SKM-1 treated with dmso at 0.1 percent for 144 hours (cell line): ENCODE measurements around the gene TTC19.
"Not testable (repeated sequence)": the region's sequence is repeated elsewhere in the genome, so short reads cannot be mapped to it uniquely, and the experiment has no call there.

Experiments
- DNase-seq: peaks from one replicate; lab custom pipeline; 2025; ENCODE audit not compliant: unreplicated experiment; lab: John Stamatoyannopoulos, UW

The TTC19 gene

DNA sequence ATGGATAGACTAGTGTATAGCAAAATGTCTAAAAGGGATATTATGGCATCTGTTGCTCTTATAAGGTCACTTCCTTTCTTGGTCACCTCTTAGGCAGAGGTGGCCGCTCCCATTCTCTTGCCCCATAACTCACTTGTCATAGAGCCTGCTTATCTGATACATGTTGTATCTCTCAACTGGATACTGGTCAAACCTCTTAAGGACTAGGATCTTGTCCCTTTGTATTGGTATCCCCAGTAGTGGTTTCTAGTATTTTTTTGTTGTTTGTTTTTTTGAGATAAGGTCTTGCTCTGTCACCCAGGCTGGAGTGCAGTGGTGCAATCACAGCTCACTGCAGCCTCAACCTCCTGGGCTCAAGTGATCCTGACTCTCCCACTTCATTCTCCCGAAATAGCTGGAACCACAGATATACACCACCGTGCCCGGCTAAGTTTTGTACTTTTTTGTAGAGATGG, 27.1 kb upstream of the TTC19 start:
- no peak for DNase-seq

DNA sequence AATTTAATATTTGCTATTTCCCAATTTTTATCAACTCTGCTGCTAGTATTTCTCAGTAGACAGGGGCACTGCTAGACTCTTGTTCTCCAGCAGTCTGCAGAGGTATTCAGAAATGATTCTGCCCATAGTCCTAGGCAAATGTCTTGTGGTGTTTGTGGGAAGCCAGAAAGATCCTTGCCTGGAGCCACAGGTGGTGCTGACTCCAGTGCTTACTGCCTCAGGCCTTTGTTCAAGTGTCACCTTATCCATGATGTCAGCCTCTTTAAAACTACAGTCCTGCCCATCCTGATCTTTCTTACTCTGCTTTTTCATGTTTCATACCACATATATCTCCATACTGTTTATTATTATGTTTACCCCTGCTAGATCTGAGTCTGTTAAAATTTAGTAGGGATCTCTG, 26.6 kb upstream of the TTC19 start:
- DNase-seq: no peak

DNA sequence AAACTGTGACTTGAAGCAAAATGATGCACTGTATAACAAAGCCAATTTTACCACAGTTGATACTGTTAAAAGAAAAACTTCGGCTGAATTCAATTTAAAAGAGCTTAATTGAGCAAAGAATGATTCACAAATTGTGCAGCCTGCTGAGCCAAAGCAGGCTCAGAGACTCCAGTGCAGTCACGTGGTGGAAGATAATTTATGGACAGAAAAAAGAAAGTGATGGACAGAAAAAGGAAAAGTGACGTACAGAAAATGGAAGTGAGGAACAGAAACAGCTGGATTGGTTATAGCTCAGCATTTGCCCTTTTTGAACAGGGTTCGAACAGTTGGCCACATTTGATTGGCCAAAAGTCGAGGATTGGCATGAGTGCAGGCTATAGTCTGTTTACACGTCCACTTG, 25.8 kb upstream of the TTC19 start:
- no peak for DNase-seq

DNA sequence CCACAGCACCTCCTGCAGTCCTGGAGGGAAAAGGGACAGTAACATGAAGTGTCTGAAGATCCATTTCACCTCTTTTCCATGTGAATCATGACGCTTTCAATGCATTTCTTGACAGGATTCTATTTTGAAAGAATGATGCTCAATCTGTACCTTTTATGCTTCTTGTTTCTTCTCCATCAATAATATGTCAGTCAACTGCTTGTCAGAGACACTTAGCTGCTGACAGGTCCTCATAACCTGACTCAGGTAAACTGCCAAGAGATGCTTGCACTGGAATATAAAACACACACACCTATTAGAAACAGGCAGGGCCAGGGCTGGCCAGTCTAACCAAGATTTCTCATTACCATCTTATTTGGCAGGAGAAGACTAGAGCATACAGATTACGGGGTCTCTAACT, 21.7 kb upstream of the TTC19 start:
- no peak for DNase-seq

DNA sequence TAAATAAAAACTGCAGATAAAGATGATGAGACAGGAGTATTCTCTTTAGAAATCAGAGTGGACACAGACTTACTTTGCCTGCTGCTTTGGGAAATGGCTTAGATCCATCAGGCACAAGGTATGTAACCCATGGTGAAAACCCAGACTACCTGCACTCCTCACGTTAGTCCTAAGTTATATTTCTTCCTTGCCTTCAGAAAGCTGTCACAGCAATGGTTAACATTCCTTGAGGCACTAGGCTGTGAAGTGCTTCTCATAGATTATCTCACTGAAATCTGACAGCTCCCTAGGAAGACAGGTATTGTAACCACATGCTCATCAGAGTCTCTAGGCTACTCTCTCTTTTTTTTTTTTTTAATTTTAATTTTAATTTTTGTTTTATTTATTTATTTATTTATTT, 21.0 kb upstream of the TTC19 start:
- no peak for DNase-seq

DNA sequence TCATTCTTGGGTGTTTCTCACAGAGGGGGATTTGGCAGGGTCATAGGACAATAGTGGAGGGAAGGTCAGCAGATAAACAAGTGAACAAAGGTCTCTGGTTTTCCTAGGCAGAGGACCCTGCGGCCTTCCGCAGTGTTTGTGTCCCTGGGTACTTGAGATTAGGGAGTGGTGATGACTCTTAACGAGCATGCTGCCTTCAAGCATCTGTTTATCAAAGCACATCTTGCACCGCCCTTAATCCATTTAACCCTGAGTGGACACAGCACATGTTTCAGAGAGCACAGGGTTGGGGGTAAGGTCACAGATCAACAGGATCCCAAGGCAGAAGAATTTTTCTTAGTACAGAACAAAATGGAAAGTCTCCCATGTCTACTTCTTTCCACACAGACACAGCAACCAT, 20.6 kb upstream of the TTC19 start:
- not testable (repeated sequence) for DNase-seq

DNA sequence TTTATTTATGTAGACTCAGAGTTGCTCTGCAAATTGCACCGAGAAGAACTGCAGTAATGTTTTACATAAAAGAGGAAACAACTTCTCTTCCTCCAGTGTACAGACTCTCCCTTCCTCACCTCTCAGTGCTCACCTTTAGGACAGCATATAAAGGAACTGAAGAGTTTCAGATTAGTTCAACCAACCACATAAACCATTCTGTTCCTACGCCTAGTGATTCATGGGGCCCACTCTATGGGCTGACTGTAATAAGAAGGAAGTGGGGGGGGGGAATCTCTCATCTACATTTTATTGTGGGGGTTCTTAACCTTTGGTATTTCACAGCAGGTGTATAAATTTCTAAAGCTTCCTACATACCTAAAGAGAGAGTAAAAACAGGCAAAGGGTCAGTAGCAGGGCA, 18.4 kb upstream of the TTC19 start:
- no peak for DNase-seq

DNA sequence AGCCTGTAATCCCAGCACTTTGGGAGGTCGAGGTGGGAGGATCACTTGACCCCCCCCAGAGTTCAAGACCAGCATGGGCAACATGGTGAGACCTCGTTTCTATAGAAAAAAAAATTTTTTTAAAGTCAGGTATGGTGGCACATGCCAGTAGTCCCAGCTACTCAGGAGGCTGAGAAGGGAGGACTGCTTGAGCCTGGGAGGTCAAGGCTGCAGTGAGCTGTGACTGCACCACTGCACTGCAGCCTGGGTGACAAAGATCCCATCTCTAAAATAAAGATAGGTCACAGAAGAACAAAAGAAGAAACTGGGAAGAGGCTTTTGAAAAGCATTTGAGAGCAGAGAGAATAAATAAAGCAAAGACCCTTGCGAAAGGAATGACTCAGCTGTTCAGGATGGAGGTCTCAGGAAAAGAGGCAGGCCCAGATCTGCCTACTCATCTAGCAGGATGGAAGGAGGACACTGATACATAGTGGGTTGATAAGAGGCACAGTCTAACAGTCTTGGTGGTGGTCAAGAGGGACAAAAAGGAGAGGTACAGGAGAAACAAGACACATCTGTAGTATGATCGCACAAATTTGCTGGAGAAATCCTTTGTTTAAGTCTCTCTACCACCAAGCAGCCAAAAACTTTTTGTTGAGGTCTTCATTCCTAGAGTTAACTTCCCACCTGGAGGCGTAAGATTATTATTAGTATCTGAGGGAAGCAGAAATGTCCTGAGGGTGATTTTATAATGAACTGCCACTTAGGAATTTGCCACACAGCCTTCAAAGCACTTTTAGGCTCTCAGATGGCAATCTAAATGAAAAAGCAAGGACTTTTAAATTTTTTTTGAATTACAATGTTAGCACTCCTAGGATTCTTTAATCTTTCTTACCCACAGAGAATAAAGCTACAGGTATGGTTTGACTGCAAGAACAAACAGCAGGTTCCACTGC, 17.7 kb upstream of the TTC19 start:
- DNase-seq: no peak

DNA sequence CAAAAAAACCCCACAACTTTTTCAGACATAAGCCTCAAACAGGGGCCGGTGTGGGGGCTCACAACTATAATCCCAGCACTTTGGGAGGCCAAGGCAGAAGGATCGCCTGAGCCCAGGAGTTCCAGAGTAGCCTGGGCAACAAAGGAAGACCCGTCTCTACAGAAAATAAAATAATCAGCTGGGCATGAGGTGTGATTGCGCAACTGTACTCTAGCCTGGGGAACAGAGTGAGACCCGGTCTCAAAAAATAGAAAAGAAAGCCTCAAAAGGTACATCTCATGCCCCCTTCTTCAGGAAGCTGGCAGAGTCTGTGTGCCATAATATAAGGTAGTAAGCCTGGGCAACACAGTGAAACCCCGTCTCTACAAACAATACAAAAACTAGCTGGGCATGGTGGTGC, 3.3 kb upstream of the TTC19 start:
- DNase-seq: no peak

DNA sequence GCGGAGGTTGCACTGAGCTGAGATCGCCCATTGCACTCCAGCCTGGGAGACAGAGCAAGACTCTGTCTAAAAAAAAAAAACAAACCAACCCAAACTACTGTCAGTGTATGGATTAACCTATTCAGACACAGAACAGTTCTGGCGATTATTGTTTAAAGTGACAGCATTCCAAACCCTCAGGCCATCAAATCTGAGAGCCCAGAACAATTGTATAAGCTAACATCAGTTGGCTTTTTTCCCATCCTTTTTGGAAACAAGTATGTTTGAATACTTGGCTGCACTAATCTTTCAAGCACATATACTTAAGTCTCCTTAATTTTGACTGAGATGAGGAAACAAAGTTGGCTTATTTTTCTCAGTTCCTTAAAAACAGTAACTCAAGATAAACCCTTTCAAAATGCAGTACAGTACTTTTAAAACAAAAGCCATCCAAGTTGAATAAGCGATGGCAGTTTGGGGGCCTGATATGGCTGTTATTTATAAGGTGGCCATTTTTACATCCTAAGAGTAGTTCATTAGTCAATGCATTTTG, 1.5 kb upstream of the TTC19 start:
- DNase-seq: peak; percentile 57

DNA sequence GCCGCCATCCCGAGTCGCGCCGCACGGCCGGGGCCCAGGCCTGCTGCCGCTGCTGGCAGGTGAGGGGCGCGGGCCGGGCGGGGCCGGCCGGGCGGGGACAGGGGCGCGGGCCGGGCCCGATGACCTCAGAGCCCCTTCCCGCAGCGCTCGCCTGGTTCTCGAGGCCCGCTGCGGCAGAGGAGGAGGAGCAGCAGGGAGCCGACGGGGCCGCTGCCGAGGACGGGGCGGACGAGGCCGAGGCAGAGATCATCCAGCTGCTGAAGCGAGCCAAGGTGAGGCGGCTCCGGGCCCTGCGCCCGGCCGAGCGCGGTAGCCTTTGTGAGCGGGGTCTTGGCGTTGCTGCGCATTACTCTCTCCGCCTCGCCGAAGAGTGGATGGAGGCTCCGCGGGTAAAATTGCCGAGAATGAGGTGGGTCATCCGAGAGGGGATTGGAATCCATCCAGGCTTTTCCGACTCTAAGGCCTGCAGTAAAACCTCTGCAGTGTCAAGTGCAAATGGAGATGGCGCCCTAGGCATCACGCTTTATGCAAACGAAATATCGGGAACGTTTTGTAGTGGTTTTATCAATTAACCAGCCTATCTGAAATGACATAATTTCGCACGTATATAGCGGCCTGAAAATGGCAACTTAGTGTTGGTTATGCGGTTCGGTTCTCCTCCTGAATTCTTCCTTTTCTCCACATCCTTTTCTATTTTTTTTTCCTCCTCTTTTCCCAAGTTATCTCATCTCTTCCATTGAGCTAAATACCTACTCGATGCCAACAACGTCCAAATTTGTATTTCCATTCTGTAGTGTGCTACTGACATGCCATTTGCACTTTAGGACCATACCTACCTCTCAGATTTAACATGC, 577 bp downstream of the TTC19 start:
- no peak for DNase-seq

DNA sequence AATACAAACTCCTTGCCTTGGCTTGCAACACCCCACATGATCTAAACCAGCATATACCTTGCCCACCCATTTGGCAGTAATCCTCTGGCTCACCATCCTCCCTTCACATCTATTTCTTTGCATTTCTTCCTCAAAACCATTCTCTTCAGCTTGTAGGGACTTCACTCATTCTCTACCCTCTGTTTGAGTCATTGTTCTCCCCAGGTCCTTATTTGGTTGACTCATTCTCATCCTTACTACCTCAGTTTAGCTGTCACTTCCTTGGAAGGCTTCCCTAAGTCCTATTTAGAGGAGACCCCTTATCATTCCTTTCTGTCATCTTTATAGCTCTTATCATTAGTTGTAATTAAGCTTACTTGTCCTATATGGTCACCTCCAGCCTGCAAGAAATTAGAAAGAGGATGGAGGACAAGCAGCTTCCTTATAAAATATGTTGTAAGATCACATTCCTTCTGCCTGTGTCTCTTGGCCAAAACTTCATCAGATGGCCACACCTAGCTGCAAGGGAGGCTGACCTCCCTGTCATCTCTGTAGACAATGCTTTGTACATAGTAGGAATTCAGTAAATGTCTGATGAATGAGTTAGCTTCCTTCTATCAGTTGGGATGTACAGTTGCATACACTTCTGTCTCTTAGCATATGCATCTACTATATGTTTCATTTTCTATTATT, 1.7 kb downstream of the TTC19 start:
- no peak for DNase-seq

DNA sequence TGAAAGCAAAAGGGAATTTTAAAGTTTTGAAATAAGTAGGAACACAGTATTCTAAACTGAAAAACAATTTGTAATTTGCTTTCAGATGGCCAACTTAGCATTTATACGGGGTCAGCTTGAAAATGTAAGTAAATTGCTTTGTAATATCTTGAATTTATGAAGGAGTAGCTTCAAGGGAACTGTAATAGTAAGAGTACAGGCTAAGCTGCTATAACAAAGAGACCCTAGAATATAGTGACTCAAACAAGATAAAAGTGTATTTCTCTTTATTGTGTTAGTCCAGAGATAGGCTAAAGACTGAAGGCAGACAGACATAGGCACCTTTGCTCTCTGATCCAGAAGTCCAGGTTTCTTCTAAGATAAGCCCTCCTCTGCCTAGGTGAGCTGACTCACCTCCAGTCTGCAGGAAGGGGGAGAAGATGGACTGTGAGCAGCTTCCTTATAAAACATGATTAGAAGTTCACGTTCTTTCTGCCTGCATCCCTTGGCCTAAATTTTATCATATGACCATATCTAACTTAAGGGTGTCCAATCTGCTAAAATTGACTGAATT, 3.2 kb downstream of the TTC19 start:
- DNase-seq: no peak

DNA sequence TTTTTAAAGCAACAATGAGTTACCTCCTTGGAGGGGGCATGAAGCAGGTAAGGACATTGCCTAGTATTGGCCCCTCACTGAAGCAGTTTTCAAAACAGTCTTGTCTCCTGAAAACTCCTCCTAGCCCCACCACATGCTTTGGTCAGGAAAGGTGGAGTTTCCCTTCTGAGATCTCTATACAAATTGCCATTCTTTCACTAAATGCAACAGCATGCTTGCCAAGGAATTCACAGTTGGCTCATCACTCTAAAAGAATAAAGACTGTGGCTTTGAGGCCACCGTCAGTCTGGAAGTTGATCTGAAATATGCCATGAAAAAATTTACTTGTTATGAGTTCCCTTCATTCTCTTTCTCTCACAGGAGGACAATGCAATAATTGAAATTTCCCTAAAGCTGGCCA, 4.2 kb downstream of the TTC19 start:
- DNase-seq: no peak

DNA sequence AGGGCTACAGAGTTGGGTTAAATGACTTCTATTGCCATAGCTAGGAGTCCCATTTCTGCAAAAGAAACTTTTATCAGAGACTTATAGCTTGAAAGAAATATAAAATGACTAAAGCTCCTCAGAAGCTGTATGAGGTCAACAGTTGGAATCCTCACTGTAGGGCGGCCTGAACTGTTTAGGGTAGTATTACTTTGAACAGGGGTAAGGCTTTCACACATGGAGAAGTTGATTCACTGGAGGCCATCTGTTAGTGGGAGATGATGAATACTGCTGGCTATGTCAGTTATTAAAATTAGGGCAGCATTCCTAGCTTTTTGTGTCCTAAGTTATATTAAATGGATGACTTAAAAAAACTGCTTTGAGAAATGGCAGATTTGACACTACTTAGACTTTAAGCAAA, 6.0 kb downstream of the TTC19 start:
- DNase-seq: no peak

DNA sequence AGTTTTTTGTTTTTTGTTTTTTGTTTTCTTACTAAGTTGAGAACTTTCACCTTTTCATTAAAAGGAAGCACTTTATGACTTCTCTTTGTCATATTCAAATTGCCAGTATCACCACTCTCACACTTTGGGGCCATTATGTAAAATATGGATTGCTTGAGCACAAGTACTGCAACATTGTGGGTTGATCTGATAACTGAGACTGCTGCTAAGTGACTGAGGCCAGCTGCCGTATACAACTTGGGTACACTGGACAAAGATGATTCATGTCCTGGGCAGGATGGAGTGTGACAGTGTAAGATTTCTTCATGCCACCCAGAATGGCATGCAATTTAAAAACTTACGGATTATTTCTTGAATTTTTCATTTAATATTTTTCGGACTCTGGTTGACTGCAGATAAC, 7.8 kb downstream of the TTC19 start:
- no peak for DNase-seq

DNA sequence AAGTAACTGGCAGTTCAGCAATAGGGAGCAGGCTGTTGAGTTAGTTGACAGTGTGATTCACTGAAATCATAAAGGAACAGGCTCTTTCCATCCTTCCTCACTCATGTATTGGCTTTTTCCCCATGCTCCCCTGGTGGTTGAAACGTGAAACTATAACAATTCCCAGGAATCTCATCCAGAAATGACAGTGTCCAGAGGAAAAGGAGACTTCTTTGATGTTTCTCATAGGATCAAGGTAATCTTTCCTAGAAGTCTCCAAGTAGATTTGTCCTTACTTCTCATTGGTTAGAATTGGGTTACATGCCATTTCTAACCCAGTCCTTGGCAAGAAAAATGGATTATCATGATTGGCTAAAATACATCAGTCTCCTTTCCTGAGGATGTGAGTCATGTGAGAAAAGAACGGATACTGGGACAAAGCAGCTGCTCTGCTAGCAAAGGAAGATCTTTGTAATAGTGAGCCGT, 14.4 kb downstream of the TTC19 start:
- DNase-seq: no peak

DNA sequence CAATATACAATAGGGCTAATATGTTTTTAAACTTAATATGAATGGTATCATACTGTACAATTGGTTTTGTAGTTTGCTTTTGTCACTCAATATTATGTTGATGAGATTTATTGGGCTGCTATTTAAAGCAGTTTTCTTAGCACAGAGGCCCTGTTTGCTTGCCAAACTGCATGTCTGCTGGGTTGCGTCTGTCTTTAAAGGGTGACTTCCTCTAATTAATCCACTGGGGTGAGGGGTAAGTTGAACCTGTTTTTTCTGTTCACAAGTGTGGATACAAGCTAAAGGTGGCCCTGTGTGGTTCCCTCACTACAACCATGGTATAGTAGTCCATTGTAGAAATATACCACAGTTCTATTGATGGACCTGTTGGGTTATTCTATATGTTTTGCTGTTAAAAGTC, 19.7 kb downstream of the TTC19 start:
- no peak for DNase-seq

DNA sequence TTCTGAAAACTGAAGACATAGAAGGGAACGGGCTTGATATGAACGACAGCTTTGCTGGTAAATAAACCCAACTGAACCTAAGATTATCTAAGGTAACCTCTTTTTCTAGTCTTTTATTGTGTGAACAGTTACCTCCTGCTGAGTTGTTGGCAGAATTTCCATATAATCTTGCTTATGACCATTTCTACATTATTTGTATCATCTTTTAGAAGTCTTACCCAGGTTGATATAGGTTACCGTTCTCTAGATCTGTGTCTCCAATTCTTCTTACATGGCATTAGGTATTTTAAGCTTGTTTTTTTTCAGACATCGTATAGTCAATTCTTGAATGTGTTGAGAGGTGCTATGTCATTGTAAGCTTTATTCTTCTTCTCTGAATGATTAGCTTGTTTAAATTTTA, 24.3 kb downstream of the TTC19 start:
- no peak for DNase-seq

DNA sequence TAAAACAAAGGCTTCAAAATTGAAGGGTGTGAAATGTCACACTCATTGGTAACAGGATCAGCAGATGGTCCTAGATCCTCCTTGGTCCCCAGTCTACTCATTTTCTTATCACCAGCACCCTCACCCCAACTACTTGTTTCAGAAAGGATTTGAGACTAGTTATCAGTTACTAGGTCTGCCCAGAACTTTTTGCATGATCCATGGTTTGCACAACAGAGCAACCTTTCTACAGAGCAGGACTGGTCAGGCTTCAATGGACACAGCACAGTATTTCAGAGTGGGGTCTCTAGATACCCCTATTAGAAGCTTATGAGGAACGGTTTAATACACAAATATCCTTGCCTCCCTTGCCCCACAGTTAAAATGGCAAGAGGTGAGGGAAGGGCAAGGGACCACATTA, 25.6 kb downstream of the TTC19 start:
- no peak for DNase-seq

DNA sequence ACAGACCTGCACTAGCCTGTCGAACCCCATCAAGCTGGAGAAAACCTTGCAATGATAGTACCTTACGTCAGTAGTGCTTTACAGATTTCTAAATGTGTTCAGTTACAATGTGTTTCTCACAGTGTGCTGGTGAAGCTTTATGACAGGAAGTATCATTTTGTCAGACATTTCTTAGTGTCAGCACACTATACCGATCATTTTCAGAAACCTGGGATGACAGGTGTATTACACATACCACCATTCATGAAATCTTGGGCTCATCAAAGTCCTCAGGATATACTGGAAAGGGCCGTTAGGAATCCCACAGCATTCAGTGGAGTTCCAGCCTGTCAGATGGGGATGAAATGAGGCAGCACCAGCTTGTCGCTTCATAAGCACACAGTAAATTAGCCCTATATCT, 27.3 kb downstream of the TTC19 start:
- no peak for DNase-seq
